Neural cell (in vitro differentiated cells): ENCODE measurements around the gene FCER2. TPM values are rescaled to one million over a fixed set of nuclear protein-coding genes. Genes with fewer than 3 reads are reported as not detected.

ENCODE experiments used
- H2AFZ ChIP-seq: fragments of 200-600, 300-800 bp; sonication (generic), shearing (Covaris generic); 2 replicates; pipeline ENCODE4 v1.6.0; 2014; ENCODE audit warnings: low read depth, mild to moderate bottlenecking, antibody characterized with exemption, low read length, moderate library complexity
- H3F3A ChIP-seq: fragments of 200-600 bp; shearing (Covaris generic); 2 replicates; pipeline ENCODE4 v1.6.1; 2016; ENCODE audit warnings: mild to moderate bottlenecking, moderate library complexity, mixed read lengths, antibody characterized with exemption, low read length; ENCODE audit not compliant: insufficient read depth, poor library complexity, severe bottlenecking
- H3K27ac ChIP-seq: fragments of 200-600, 300-800 bp; sonication (generic), shearing (Covaris generic); 2 replicates; pipeline ENCODE4 v1.5.1; 2014; ENCODE audit warnings: mild to moderate bottlenecking, low read length, moderate library complexity
- H3K27me3 ChIP-seq: fragments of 300-800, 200-600 bp; sonication (generic), shearing (Covaris generic); 2 replicates; pipeline ENCODE4 v1.6.0; 2014; ENCODE audit warnings: mild to moderate bottlenecking, low read depth, low read length, moderate library complexity; ENCODE audit not compliant: insufficient read depth
- H3K36me3 ChIP-seq: fragments of 300-800, 200-600 bp; sonication (generic), shearing (Covaris generic); 2 replicates; pipeline ENCODE4 v1.5.1; 2014; ENCODE audit warnings: mild to moderate bottlenecking, antibody characterized with exemption, low read length, moderate library complexity; ENCODE audit not compliant: insufficient read depth
- H3K4me2 ChIP-seq: fragments of 300-800, 200-600 bp; sonication (generic), shearing (Covaris generic); 2 replicates; pipeline ENCODE4 v1.6.0; 2014; ENCODE audit warnings: mild to moderate bottlenecking, low read length
- H3K4me3 ChIP-seq: fragments of 300-800, 200-600 bp; sonication (generic), shearing (Covaris generic); 2 replicates; pipeline ENCODE4 v1.5.1; 2014; ENCODE audit warnings: mild to moderate bottlenecking, low read length, moderate library complexity
- H3K79me2 ChIP-seq: fragments of 200-600 bp; shearing (Covaris generic); replicated peaks from 2 replicates; pipeline ENCODE4 v1.6.0; 2014; ENCODE audit warnings: mild to moderate bottlenecking, low read length, moderate library complexity; ENCODE audit not compliant: insufficient read depth
- H3K9ac ChIP-seq: fragments of 300-800, 200-600 bp; sonication (generic), shearing (Covaris generic); 2 replicates; pipeline ENCODE4 v1.6.1; 2016; ENCODE audit warnings: mild to moderate bottlenecking, low read length, mixed read lengths
- H3K9me2 ChIP-seq: fragments of 200-600 bp; shearing (Covaris generic); 2 replicates; pipeline ENCODE4 v1.6.1; 2016; ENCODE audit warnings: mild to moderate bottlenecking, low read length, mixed read lengths; ENCODE audit not compliant: insufficient read depth
- H3K9me3 ChIP-seq: fragments of 200-600, 300-800 bp; sonication (generic), shearing (Covaris generic); 2 replicates; pipeline ENCODE4 v1.6.1; 2016; ENCODE audit warnings: mild to moderate bottlenecking, mixed run types, low read length, moderate library complexity, mixed read lengths
- H4K20me1 ChIP-seq: fragments of 200-600 bp; shearing (Covaris generic); 2 replicates; pipeline ENCODE4 v1.6.1; 2016; ENCODE audit warnings: mild to moderate bottlenecking, mixed run types; ENCODE audit not compliant: insufficient read depth
- EP300 ChIP-seq: fragments of 450-650 bp; conservative IDR thresholded peaks from 2 replicates; pipeline ENCODE4 v1.6.1; 2014; ENCODE audit warnings: antibody characterized with exemption, mild to moderate bottlenecking, moderate library complexity; ENCODE audit not compliant: poor library complexity, severe bottlenecking
- EZH2 ChIP-seq: fragments of 200-600, 300-800 bp; shearing (Covaris generic), sonication (generic); IDR thresholded peaks from 2 replicates; pipeline ENCODE4 v1.6.1; 2014; ENCODE audit warnings: antibody characterized with exemption, low read length, borderline replicate concordance, mild to moderate bottlenecking; ENCODE audit not compliant: insufficient read depth, poor library complexity, severe bottlenecking
- MXI1 ChIP-seq: fragments of 450-650 bp; conservative IDR thresholded peaks from 2 replicates; pipeline ENCODE4 v1.6.1; 2014; ENCODE audit warnings: antibody characterized with exemption, mild to moderate bottlenecking; ENCODE audit not compliant: poor library complexity, severe bottlenecking
- POLR2AphosphoS5 ChIP-seq: IDR thresholded peaks from 2 replicates; pipeline ENCODE4 v1.6.1; 2012
- RAD21 ChIP-seq: fragments of 450-650 bp; conservative IDR thresholded peaks from 2 replicates; pipeline ENCODE4 v1.6.1; 2014; ENCODE audit warnings: antibody characterized with exemption, mild to moderate bottlenecking, moderate library complexity
- SMC3 ChIP-seq: fragments of 450-650 bp; conservative IDR thresholded peaks from 2 replicates; pipeline ENCODE4 v1.6.1; 2014; ENCODE audit warnings: antibody characterized with exemption, mild to moderate bottlenecking, moderate library complexity; ENCODE audit not compliant: poor library complexity
- TAF1 ChIP-seq: IDR thresholded peaks from 2 replicates; pipeline ENCODE4 v1.6.1; 2012; ENCODE audit warnings: low read depth
- polyA plus RNA-seq: library from polyadenylated mRNA; depleted of rRNA; stranded (reverse); fragments of >200 nt; gene quantifications from 2 replicates; pipeline ENCODE4 v1.2.3, GENCODE V29; 2014
- TF ChIP-seq, protein P1 (sequence below): IDR thresholded peaks from 2 replicates; pipeline ENCODE4 v1.6.1; 2012; ENCODE audit warnings: borderline replicate concordance
- TF ChIP-seq, protein P2 (sequence below): fragments of 450-650 bp; IDR thresholded peaks from 2 replicates; pipeline ENCODE4 v1.5.1; 2014; ENCODE audit warnings: antibody characterized with exemption, mild to moderate bottlenecking, moderate library complexity; ENCODE audit not compliant: poor library complexity, severe bottlenecking

Gene FCER2
- polyA plus RNA-seq, 1 donor from 2014 or later, result not detected

DNA sequence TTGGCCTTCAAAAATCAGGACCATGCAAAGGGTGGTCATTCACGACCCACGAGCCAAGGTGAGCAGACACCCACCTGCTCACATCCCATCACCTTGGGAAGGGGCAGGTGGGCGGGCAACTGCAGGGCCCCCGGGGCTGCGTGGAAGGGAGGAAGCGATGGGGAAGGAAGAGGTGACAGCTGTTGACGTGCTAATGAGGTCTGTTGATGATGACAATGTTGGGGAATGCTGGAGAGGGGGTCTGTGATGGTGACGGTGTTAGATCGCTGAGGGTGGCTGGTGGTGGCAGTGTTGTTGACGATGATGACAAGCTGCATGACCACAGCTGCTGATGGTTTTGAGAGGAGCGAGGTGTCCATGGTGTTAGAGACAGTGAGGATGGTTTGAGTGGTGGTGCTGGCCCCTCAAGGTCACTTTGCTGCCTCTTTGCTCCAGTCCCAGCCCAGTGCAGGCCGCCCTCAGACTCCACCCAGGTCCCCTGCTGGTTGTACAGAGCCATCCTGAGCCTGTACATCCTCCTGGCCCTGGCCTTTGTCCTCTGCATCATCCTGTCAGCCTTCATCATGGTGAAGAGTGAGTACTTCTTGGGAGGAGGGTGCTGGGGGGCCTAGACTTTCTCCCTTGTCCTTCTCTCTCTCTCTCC lies 24.1 kb downstream of the FCER2 start:
- Histone ChIP-seq H3K4me2 (no peak overlapping the region), H2AFZ (no peak overlapping the region)

DNA sequence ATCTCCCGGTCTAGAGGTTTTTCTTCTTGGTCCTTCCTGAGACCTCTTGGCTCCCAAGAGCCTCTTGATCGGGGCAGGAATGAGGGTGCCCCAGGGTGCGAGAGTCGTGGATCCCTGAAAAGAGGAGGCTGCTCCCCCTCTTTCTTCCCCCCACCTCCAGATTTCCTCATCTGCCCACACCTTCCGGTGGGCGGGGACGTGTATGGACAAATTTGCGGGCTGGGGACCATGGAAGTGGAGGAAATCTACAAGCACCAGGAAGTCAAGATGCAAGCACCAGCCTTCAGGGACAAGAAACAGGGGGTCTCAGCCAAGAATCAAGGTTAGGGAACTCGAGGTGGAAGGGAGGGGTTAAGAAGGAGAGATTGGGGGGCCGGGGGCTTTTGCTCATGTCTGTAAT lies 25.1 kb downstream of the FCER2 start, which contains the start of gene MCEMP1:
TSS of gene MCEMP1 (plus strand) at position 237 of the 400 bp plus-strand sequence. CDS start at position 268, 31 bp downstream.
- Histone ChIP-seq H3K4me3 (no peak within 1 kb of the TSS), H3F3A (no peaks in the 10 kb centered on the region), H2AFZ (no peak within 1 kb of the TSS), H3K4me2 (no peak within 1 kb of the TSS), H3K27ac (no peak within 1 kb of the TSS), H3K9me2 (no peaks in the 10 kb centered on the region), H3K9ac (no peak within 1 kb of the TSS), H3K9me3 (no peaks in the 10 kb centered on the region), H3K79me2 (peaks cover 8% of the 10 kb centered on the region), H4K20me1 (no peaks in the 10 kb centered on the region), H3K27me3 (no peaks in the 10 kb centered on the region), H3K36me3 (no peaks in the 10 kb centered on the region)
- TF ChIP-seq, protein P1, sequence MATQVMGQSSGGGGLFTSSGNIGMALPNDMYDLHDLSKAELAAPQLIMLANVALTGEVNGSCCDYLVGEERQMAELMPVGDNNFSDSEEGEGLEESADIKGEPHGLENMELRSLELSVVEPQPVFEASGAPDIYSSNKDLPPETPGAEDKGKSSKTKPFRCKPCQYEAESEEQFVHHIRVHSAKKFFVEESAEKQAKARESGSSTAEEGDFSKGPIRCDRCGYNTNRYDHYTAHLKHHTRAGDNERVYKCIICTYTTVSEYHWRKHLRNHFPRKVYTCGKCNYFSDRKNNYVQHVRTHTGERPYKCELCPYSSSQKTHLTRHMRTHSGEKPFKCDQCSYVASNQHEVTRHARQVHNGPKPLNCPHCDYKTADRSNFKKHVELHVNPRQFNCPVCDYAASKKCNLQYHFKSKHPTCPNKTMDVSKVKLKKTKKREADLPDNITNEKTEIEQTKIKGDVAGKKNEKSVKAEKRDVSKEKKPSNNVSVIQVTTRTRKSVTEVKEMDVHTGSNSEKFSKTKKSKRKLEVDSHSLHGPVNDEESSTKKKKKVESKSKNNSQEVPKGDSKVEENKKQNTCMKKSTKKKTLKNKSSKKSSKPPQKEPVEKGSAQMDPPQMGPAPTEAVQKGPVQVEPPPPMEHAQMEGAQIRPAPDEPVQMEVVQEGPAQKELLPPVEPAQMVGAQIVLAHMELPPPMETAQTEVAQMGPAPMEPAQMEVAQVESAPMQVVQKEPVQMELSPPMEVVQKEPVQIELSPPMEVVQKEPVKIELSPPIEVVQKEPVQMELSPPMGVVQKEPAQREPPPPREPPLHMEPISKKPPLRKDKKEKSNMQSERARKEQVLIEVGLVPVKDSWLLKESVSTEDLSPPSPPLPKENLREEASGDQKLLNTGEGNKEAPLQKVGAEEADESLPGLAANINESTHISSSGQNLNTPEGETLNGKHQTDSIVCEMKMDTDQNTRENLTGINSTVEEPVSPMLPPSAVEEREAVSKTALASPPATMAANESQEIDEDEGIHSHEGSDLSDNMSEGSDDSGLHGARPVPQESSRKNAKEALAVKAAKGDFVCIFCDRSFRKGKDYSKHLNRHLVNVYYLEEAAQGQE, result no peak

More for the DNA sequence above, 24.1 kb downstream of the FCER2 start:
- Histone ChIP-seq H3K27me3 (no peaks in the 10 kb centered on the region), H3K9me3 (no peaks in the 10 kb centered on the region), H3K9ac (no peak overlapping the region), H3K9me2 (no peaks in the 10 kb centered on the region), H3K79me2 (peaks cover 8% of the 10 kb centered on the region), H3K27ac (no peak overlapping the region), H4K20me1 (no peaks in the 10 kb centered on the region), H3K4me3 (no peak overlapping the region), H3F3A (no peaks in the 10 kb centered on the region), H3K36me3 (no peaks in the 10 kb centered on the region)
- TF ChIP-seq TAF1 (no peak), MXI1 (no peak), SMC3 (no peak), EP300 (no peak), EZH2 (no peak), POLR2AphosphoS5 (no peak), RAD21 (no peak)
- TF ChIP-seq, protein P1, result no peak
- TF ChIP-seq, protein P2, sequence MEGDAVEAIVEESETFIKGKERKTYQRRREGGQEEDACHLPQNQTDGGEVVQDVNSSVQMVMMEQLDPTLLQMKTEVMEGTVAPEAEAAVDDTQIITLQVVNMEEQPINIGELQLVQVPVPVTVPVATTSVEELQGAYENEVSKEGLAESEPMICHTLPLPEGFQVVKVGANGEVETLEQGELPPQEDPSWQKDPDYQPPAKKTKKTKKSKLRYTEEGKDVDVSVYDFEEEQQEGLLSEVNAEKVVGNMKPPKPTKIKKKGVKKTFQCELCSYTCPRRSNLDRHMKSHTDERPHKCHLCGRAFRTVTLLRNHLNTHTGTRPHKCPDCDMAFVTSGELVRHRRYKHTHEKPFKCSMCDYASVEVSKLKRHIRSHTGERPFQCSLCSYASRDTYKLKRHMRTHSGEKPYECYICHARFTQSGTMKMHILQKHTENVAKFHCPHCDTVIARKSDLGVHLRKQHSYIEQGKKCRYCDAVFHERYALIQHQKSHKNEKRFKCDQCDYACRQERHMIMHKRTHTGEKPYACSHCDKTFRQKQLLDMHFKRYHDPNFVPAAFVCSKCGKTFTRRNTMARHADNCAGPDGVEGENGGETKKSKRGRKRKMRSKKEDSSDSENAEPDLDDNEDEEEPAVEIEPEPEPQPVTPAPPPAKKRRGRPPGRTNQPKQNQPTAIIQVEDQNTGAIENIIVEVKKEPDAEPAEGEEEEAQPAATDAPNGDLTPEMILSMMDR, result no peak
